Mesothelial cell of epicardium (in vitro differentiated cells): ENCODE measurements around the gene ISM1. TPM values are rescaled to one million over a fixed set of nuclear protein-coding genes. Genes with fewer than 3 reads are reported as not detected.

Source experiments
- DNase-seq, 2 experiments: peaks; one replicate each; pipeline ENCODE4 v3.0.0; 2021; ENCODE audit warnings: low spot score in 2 of 2; ENCODE audit not compliant: unreplicated experiment in 2 of 2
- H3K27ac Mint-ChIP-seq: 2 replicates; pipeline ENCODE4 v1.8.0; 2021; ENCODE audit warnings: mixed read lengths
- H3K27me3 Mint-ChIP-seq: 2 replicates; pipeline ENCODE4 v1.8.0; 2021; ENCODE audit warnings: low read depth, mixed read lengths
- H3K36me3 Mint-ChIP-seq: 2 replicates; pipeline ENCODE4 v1.8.0; 2021; ENCODE audit warnings: mixed read lengths
- H3K4me1 Mint-ChIP-seq: 2 replicates; pipeline ENCODE4 v1.8.0; 2021; ENCODE audit warnings: mixed read lengths
- H3K4me3 Mint-ChIP-seq: 2 replicates; pipeline ENCODE4 v1.8.0; 2021; ENCODE audit warnings: mild to moderate bottlenecking, moderate library complexity, mixed read lengths
- H3K9me3 Mint-ChIP-seq: 2 replicates; pipeline ENCODE4 v1.8.0; 2021; ENCODE audit warnings: mixed read lengths
- CTCF ChIP-seq: fragments of 200-600 bp; sonication (generic); IDR thresholded peaks from one replicate; pipeline ENCODE4 v1.5.0; 2021; ENCODE audit warnings: antibody characterized with exemption; ENCODE audit not compliant: unreplicated experiment
- total RNA-seq: library from RNA; stranded (reverse); gene quantifications from 3 replicates; pipeline ENCODE4 v1.2.1, GENCODE V29; 2021

Gene ISM1
- total RNA-seq, 1 donor from 2014 or later = 5.6 TPM

DNA sequence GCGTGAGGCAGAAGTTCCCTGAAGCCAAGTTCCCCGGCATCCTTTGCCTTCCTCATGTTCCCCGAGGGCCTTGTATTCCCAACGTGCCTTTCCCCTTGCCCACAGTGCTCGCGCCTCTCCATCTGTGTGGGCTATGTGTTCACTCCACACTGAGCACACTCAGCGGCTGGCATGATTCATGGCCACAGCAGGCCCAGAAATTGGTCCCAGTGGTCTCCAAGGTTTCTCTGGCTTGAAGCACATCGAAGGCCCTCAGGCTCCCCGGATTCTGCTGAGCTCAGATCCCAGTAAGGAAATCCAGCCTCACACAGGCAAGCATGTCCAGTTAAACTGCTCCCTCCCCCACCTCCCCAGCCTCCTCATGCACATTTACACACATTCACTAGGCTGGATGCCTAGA lies 123.6 kb downstream of the ISM1 start:
- no peak for DNase-seq
- Mint-ChIP-seq H3K36me3 (no peaks in the 10 kb centered on the region), H3K4me3 (no peak overlapping the region)

GRCh38 chr20:13348311-13349234 lies 127.5 kb downstream of the ISM1 start:
- no peak for DNase-seq
- Mint-ChIP-seq H3K4me3 (no peak overlapping the region), H3K36me3 (no peaks in the 10 kb centered on the region), H3K4me1 (peaks cover 7% of the 10 kb centered on the region), H3K27me3 (no peaks in the 10 kb centered on the region), H3K27ac (no peak overlapping the region), H3K9me3 (no peaks in the 10 kb centered on the region)
- no peak for TF ChIP-seq CTCF

More for the DNA sequence above, 123.6 kb downstream of the ISM1 start:
- H3K27me3 Mint-ChIP-seq = no peaks in the 10 kb centered on the region
- peaks cover 11% of the 10 kb centered on the region for H3K4me1 Mint-ChIP-seq
- no peaks in the 10 kb centered on the region for H3K9me3 Mint-ChIP-seq
- no peak overlapping the region for H3K27ac Mint-ChIP-seq
- no peak for TF ChIP-seq CTCF

DNA sequence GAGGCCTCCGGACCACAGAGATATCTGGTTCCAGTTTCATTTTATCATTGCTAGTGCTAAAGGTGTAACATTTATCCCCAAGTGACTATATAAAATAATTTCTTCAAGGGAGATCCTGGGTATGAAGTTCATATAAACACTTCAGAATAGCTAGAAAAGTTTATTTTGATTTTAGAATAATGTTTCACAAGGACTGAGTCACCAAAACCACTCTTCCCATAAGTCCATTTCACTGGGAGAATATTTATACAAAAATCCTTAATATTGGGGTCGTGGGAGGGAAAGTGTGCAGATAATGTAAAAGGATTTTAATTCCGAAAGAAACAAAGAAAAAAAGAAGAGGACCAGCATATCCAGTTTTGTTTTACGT lies 128.1 kb downstream of the ISM1 start:
- no peak for DNase-seq
- no peaks in the 10 kb centered on the region for H3K27me3 Mint-ChIP-seq
- no peaks in the 10 kb centered on the region for H3K9me3 Mint-ChIP-seq
- no peak overlapping the region for H3K4me3 Mint-ChIP-seq
- H3K4me1 Mint-ChIP-seq = peaks cover 13% of the 10 kb centered on the region
- no peaks in the 10 kb centered on the region for H3K36me3 Mint-ChIP-seq
- H3K27ac Mint-ChIP-seq = no peak overlapping the region
- no peak for TF ChIP-seq CTCF

Other genes with a start within 250 kb of the ISM1 start
- 27.0 to 28.5 TPM (median 27.7 TPM) in 3 replicates for gene SPTLC3, start 212.3 kb upstream of the ISM1 start, total RNA-seq